AG09319 (cell line): ENCODE data around the gene AMMECR1.
"Not testable (repeated sequence)": the region's sequence is repeated elsewhere in the genome, so short reads cannot be mapped to it uniquely, and the experiment has no call there.

Experiments used
- DNase-seq: peaks from one replicate; pipeline ENCODE4 v3.0.0-alpha.2; 2010; ENCODE audit warnings: low read depth; ENCODE audit errors: extremely low read depth
- CTCF ChIP-seq: IDR thresholded peaks from 2 replicates; pipeline ENCODE4 v1.5.1; 2011; ENCODE audit warnings: low read depth, mild to moderate bottlenecking, inconsistent platforms, low read length, moderate library complexity

The AMMECR1 gene

GRCh38 chrX:110338935-110339334 lies 21.1 kb upstream of the AMMECR1 start:
- no peak for TF ChIP-seq CTCF
- DNase-seq: no peak

- not testable (repeated sequence) for DNase-seq
These were observed 15.6 kb upstream of the AMMECR1 start for GRCh38 chrX:110333458-110333857.

GRCh38 chrX:110331444-110332030 lies 13.7 kb upstream of the AMMECR1 start:
- TF ChIP-seq CTCF: no peak
- DNase-seq: no peak

GRCh38 chrX:110328613-110329012 lies 10.7 kb upstream of the AMMECR1 start:
- DNase-seq: not testable (repeated sequence)

GRCh38 chrX:110327336-110327735 lies 9.5 kb upstream of the AMMECR1 start:
- DNase-seq: no peak

GRCh38 chrX:110326712-110327111 lies 8.8 kb upstream of the AMMECR1 start:
- no peak for TF ChIP-seq CTCF
- DNase-seq: no peak

More at GRCh38 chrX:110327336-110327735, 9.5 kb upstream of the AMMECR1 start:
- TF ChIP-seq CTCF: no peak

GRCh38 chrX:110322603-110323002 lies 4.7 kb upstream of the AMMECR1 start:
- TF ChIP-seq CTCF: no peak
- no peak for DNase-seq

GRCh38 chrX:110321670-110322069 lies 3.8 kb upstream of the AMMECR1 start:
- DNase-seq: no peak
- TF ChIP-seq CTCF: no peak

- no peak for TF ChIP-seq CTCF
- DNase-seq: no peak
These were observed 3.2 kb upstream of the AMMECR1 start for GRCh38 chrX:110321081-110321480.
